Fibroblast of mammary gland (primary cell): ENCODE data around the gene INPP5B.

Experiments
- DNase-seq: peaks from one replicate; pipeline ENCODE4 v3.0.0-alpha.2; 2010; ENCODE audit warnings: low read depth
- H3K4me3 ChIP-seq: 2 replicates; pipeline ENCODE4 v1.5.1; 2011; ENCODE audit warnings: low read depth, mild to moderate bottlenecking, low read length, moderate library complexity; ENCODE audit not compliant: control insufficient read depth
- TF ChIP-seq, protein P1 (sequence below): conservative IDR thresholded peaks from 2 replicates; pipeline ENCODE4 v1.5.1; 2011; ENCODE audit warnings: low read depth, low read length, inconsistent platforms; ENCODE audit not compliant: control insufficient read depth, insufficient read depth

Gene INPP5B

DNA sequence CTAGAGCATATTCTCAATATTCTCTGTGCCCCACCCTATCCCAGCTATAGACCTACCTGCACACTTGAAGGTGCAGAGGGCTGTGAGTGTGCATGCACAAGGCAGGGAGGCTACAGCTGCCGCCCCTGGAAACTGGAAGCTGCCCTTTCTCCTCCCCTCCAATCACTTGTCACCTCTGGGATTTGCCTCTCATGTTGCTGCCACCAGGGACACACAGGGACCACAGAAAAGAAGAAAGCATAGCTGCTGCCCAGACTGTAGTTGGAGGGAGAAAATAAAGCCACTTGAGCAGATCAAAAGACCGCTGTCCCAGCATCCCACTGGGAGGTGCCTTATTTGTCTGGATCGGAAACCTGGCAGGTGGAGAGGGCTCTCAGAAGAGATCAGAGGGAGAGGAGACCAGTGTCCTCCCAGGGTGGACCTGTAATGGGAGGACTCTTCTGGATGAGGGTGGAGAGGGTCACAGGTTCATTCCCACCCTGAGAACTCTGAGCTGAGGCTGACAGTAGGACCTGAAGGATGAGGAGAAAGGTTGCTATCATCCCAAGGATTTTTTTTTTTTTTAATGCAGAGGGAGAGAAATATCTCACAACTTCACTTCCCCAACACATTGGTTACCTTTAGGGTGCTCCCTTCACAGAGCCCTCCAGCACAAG, 7.6 kb upstream of the INPP5B start:
- TF ChIP-seq, protein P1, sequence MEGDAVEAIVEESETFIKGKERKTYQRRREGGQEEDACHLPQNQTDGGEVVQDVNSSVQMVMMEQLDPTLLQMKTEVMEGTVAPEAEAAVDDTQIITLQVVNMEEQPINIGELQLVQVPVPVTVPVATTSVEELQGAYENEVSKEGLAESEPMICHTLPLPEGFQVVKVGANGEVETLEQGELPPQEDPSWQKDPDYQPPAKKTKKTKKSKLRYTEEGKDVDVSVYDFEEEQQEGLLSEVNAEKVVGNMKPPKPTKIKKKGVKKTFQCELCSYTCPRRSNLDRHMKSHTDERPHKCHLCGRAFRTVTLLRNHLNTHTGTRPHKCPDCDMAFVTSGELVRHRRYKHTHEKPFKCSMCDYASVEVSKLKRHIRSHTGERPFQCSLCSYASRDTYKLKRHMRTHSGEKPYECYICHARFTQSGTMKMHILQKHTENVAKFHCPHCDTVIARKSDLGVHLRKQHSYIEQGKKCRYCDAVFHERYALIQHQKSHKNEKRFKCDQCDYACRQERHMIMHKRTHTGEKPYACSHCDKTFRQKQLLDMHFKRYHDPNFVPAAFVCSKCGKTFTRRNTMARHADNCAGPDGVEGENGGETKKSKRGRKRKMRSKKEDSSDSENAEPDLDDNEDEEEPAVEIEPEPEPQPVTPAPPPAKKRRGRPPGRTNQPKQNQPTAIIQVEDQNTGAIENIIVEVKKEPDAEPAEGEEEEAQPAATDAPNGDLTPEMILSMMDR, result no peak
- H3K4me3 ChIP-seq, result no peak overlapping the region
- no peak for DNase-seq

DNA sequence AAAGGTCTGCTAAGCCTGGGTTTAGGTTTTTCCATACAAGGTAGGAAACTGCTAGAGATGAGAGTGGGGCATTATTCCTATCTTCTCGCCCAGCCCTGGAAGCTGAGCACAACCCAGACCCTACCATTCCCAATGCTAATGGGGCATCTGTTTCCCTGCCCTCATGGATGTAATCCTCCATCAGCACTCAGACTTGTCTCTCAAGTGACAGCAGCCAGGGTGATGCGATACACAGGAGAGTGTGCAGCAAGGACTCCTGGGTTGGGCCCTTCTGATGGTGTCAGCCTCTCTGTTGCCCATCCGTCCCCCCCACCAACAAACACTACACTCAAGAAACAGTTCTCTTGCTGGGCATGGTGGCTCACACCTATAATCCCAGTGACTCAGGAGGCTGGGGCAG, 5.9 kb upstream of the INPP5B start:
- no peak for DNase-seq
- TF ChIP-seq, protein P1, result no peak
- H3K4me3 ChIP-seq, result no peak overlapping the region

DNA sequence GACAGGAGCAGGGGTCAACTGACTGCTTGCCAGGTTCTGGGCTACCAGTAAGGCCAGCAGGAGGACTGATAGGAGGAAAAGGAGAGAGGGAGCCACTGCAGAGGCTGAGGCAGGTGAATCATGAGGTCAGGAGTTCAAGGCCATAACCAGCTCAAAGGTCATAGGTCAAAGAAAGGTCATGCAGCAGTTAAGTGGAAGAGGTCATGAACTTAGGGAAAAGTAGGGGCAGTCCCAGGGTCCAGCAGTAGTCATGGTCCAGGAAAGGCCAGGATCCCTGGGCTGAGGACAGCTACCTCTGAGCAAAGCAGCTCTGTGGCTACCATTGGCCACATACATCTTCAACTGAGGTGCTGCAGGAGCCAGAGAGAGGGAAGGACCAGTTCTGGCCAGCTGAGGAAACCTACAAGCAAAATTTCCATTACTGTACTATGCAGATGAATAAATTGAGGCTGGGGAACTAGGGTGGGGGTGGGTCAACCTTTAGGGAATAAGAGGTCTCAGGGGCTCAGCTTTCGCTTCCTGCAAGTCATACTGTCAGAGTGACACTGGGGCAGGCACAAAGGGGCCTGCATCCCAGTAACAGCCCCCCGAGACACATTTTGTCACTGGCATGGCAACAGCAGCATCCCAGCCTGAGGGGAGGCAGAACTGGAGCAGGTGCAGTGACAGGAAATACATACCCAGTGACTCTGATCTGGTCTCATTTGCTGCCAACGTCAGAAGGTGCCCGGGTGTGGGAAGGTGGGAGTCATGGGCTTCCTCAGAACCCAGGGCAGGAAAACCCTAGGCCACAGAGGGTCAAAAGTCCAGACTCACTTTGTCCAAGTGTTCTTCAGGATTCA, 5.2 kb upstream of the INPP5B start:
- TF ChIP-seq, protein P1, result no peak
- DNase-seq, result no peak
- no peak overlapping the region for H3K4me3 ChIP-seq

DNA sequence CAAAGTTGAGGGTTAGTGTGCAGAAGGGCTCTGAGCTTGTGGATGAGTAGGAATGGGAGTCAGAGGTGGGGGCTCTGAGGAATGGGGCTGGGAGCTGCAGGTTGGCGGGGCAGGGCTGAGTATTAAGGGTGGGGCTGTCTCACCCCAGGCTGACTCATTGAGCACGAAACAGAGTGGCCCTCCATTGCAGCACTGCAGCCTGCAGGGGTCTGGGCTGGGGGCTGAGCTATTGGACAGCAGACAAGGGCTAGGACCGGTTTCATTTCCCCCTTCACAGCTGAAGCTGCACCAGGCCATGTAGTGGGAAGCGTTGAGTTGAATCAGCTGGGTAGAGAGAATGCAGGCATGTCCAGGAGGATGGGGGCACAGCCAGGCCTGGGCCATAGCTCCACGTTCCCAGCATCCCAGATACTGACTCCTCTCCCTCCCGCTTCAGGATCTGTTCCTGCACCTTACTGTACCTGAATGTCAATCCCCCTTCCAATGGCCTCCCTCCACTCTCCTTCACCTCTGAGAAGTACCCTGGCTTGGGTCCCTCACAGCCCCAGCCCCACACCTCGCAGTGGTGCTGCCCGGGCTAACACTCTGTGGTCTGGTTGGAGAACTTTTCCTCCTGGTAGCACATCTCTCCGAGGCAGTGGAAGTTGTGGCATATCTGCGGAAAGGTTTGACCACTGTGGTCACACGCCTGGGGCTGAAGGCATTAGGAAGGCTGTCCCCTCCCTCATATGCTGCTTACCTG, 4.4 kb upstream of the INPP5B start:
- no peak overlapping the region for H3K4me3 ChIP-seq
- DNase-seq, result no peak
- TF ChIP-seq, protein P1, result no peak

DNA sequence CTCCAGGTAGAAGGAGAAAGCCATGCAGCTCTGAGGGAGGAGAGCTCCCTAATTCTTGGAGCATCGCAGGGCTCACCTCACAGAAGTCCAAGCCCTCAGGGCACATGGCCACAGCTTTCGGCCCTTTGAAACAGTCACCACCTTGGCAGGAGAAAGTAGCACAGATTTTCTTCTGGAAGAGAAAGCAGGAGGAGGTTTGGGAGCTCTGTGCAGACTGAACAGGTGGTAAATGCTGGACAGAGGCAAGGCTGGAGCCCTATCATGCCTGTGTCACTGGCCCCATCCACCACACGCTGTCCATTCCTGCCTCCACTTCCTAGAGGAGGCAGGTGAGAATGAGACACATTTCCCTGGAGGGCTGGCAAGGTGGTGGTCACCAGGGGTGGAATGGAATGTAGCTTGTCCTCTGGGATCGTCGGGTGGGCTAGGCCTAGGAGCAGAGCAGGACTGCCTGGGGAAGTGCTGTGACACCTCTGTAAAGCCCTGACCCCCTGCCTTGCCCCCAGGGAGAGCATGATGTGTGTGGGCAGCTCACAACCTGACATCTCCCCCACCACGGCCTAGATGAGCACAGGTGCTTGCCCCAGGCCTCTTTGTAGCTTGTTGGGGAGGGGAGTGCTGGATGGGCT, 2.8 kb upstream of the INPP5B start:
- TF ChIP-seq, protein P1, result no peak
- no peak overlapping the region for H3K4me3 ChIP-seq
- DNase-seq, result no peak

DNA sequence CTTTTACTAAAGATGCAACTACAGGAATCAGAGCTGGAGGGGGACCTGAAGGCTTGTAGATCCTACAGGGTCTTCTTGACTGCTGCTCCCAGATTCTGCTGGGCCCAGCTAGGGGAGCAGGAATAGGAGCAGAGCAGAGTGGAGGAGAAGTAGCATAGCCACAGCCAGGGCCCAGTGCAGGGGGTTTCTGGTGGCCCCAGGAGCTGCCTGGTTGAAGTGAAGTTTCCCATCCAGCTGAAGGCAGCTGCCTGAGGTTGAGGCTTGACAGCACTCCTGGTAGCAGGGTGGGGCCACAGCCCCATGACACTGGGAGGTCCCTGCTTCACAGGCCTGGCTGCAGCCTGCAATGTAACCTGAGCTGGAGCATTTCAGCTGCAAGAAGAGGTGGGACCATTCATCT, 2.0 kb upstream of the INPP5B start:
- H3K4me3 ChIP-seq, result no peak overlapping the region
- no peak for DNase-seq
- TF ChIP-seq, protein P1, result no peak
